ENCODE results near the gene RBFOX1.

The RBFOX1 gene

GRCh38 chr16:7363422-7364417 lies 31.1 kb downstream of the RBFOX1 start:
- H3K27me3 Mint-ChIP-seq: no peaks in the 10 kb centered on the region
- H3K27ac Mint-ChIP-seq (ENCODE audit: low read depth): no peak overlapping the region
- no peaks in the 10 kb centered on the region for H3K4me1 Mint-ChIP-seq
- no peak overlapping the region for H3K4me3 Mint-ChIP-seq
- no peak for DNase-seq (ENCODE audit: low spot score in 2 of 2)
- H3K36me3 Mint-ChIP-seq (ENCODE audit: insufficient read depth): peaks cover 1% of the 10 kb centered on the region
- no peak for ATAC-seq (replicated peaks; ENCODE audit: extremely low read depth, poor library complexity, severe bottlenecking)
- no peaks in the 10 kb centered on the region for H3K9me3 Mint-ChIP-seq

GRCh38 chr16:7366041-7366440 lies 33.4 kb downstream of the RBFOX1 start:
- DNase-seq (ENCODE audit: low spot score in 2 of 2) (no peak), ATAC-seq (replicated peaks; ENCODE audit: extremely low read depth, poor library complexity, severe bottlenecking) (no peak)
- Mint-ChIP-seq H3K27me3 (no peaks in the 10 kb centered on the region), H3K4me1 (no peaks in the 10 kb centered on the region), H3K4me3 (no peak overlapping the region), H3K36me3 (ENCODE audit: insufficient read depth) (peaks cover 1% of the 10 kb centered on the region), H3K27ac (ENCODE audit: low read depth) (no peak overlapping the region), H3K9me3 (peaks cover 9% of the 10 kb centered on the region)

- peaks cover 14% of the 10 kb centered on the region for H3K9me3 Mint-ChIP-seq
- DNase-seq (ENCODE audit: low spot score in 2 of 2): no peak
- H3K27ac Mint-ChIP-seq (ENCODE audit: low read depth): no peak overlapping the region
- no peaks in the 10 kb centered on the region for H3K27me3 Mint-ChIP-seq
- H3K36me3 Mint-ChIP-seq (ENCODE audit: insufficient read depth): peaks cover 1% of the 10 kb centered on the region
- no peak for ATAC-seq (replicated peaks; ENCODE audit: extremely low read depth, poor library complexity, severe bottlenecking)
- no peaks in the 10 kb centered on the region for H3K4me1 Mint-ChIP-seq
- H3K4me3 Mint-ChIP-seq: no peak overlapping the region
Observed at GRCh38 chr16:7366993-7367880, 34.6 kb downstream of the RBFOX1 start.

GRCh38 chr16:7369204-7369603 lies 36.6 kb downstream of the RBFOX1 start:
- peaks cover 17% of the 10 kb centered on the region for H3K9me3 Mint-ChIP-seq
- no peak overlapping the region for H3K27ac Mint-ChIP-seq (ENCODE audit: low read depth)
- no peaks in the 10 kb centered on the region for H3K36me3 Mint-ChIP-seq (ENCODE audit: insufficient read depth)
- no peak for ATAC-seq (replicated peaks; ENCODE audit: extremely low read depth, poor library complexity, severe bottlenecking)
- H3K4me3 Mint-ChIP-seq: no peak overlapping the region
- no peaks in the 10 kb centered on the region for H3K4me1 Mint-ChIP-seq
- no peaks in the 10 kb centered on the region for H3K27me3 Mint-ChIP-seq
- DNase-seq (ENCODE audit: low spot score in 2 of 2): no peak

- no peak for ATAC-seq (replicated peaks; ENCODE audit: extremely low read depth, poor library complexity, severe bottlenecking)
- H3K4me3 Mint-ChIP-seq: no peak overlapping the region
Observed at GRCh38 chr16:7372095-7372494, 39.5 kb downstream of the RBFOX1 start.

DNA sequence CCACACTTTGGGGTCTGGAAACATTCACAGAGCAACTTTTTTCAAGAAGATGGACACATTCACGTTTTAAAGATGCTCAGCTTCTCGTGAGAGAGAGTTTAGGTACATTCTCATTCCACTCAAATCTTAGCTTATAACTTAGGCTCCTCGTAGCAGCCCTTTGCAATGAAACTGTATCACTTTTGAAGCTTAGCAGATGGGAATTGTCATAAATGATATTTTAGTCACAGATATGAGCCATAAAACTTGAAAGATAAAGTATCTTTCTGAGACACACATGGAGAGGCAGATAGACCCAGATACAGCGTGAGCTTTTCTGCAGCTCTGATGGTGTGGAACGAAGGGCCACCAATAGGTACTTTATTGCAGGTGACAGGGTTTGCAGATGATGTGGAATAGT lies 41.1 kb downstream of the RBFOX1 start:
- Mint-ChIP-seq H3K27ac (ENCODE audit: low read depth) (no peak overlapping the region), H3K36me3 (ENCODE audit: insufficient read depth) (no peaks in the 10 kb centered on the region), H3K4me3 (no peak overlapping the region), H3K9me3 (peaks cover 28% of the 10 kb centered on the region), H3K4me1 (no peaks in the 10 kb centered on the region), H3K27me3 (no peaks in the 10 kb centered on the region)
- no peak for DNase-seq (ENCODE audit: low spot score in 2 of 2)
- ATAC-seq (replicated peaks; ENCODE audit: extremely low read depth, poor library complexity, severe bottlenecking): no peak

More at GRCh38 chr16:7372095-7372494, 39.5 kb downstream of the RBFOX1 start:
- Mint-ChIP-seq H3K27me3 (no peaks in the 10 kb centered on the region), H3K4me1 (no peaks in the 10 kb centered on the region), H3K36me3 (ENCODE audit: insufficient read depth) (no peaks in the 10 kb centered on the region), H3K27ac (ENCODE audit: low read depth) (no peak overlapping the region), H3K9me3 (peaks cover 20% of the 10 kb centered on the region)
- no peak for DNase-seq (ENCODE audit: low spot score in 2 of 2)

- no peak for DNase-seq (ENCODE audit: low spot score in 2 of 2)
- H3K36me3 Mint-ChIP-seq (ENCODE audit: insufficient read depth): no peaks in the 10 kb centered on the region
- ATAC-seq (replicated peaks; ENCODE audit: extremely low read depth, poor library complexity, severe bottlenecking): no peak
- no peaks in the 10 kb centered on the region for H3K4me1 Mint-ChIP-seq
- peaks cover 28% of the 10 kb centered on the region for H3K9me3 Mint-ChIP-seq
- no peak overlapping the region for H3K4me3 Mint-ChIP-seq
- H3K27me3 Mint-ChIP-seq: no peaks in the 10 kb centered on the region
- no peak overlapping the region for H3K27ac Mint-ChIP-seq (ENCODE audit: low read depth)
Observed at GRCh38 chr16:7374614-7375174, 42.0 kb downstream of the RBFOX1 start.

DNA sequence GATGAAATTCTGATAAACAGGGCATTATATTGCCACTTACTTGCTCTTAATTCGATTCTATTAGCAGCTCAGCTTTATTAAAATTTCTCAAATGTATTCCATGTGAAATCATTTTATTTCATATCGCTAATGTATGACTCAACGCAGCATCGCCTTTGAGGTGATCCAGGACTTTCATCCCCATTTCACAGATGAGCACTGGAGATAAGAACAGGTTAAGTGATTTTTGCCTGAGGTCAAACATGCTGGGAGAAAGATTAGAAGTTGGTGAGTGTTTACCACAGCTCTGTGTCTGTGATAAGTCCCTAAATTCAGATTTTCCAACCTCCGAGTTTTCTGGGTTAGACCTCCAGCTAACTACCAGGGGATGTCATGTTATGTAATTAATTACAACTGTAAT lies 43.6 kb downstream of the RBFOX1 start:
- H3K27me3 Mint-ChIP-seq: no peaks in the 10 kb centered on the region
- H3K36me3 Mint-ChIP-seq (ENCODE audit: insufficient read depth): no peaks in the 10 kb centered on the region
- H3K4me1 Mint-ChIP-seq: no peaks in the 10 kb centered on the region
- ATAC-seq (replicated peaks; ENCODE audit: extremely low read depth, poor library complexity, severe bottlenecking) (no peak), DNase-seq (ENCODE audit: low spot score in 2 of 2) (no peak)
- no peak overlapping the region for H3K4me3 Mint-ChIP-seq
- H3K9me3 Mint-ChIP-seq: peaks cover 17% of the 10 kb centered on the region
- H3K27ac Mint-ChIP-seq (ENCODE audit: low read depth): no peak overlapping the region

GRCh38 chr16:7377231-7377630 lies 44.6 kb downstream of the RBFOX1 start:
- no peak overlapping the region for H3K4me3 Mint-ChIP-seq
- peaks cover 15% of the 10 kb centered on the region for H3K9me3 Mint-ChIP-seq
- no peak for DNase-seq (ENCODE audit: low spot score in 2 of 2)
- no peak overlapping the region for H3K27ac Mint-ChIP-seq (ENCODE audit: low read depth)
- H3K36me3 Mint-ChIP-seq (ENCODE audit: insufficient read depth): no peaks in the 10 kb centered on the region
- H3K4me1 Mint-ChIP-seq: no peaks in the 10 kb centered on the region
- no peaks in the 10 kb centered on the region for H3K27me3 Mint-ChIP-seq
- no peak for ATAC-seq (replicated peaks; ENCODE audit: extremely low read depth, poor library complexity, severe bottlenecking)

DNA sequence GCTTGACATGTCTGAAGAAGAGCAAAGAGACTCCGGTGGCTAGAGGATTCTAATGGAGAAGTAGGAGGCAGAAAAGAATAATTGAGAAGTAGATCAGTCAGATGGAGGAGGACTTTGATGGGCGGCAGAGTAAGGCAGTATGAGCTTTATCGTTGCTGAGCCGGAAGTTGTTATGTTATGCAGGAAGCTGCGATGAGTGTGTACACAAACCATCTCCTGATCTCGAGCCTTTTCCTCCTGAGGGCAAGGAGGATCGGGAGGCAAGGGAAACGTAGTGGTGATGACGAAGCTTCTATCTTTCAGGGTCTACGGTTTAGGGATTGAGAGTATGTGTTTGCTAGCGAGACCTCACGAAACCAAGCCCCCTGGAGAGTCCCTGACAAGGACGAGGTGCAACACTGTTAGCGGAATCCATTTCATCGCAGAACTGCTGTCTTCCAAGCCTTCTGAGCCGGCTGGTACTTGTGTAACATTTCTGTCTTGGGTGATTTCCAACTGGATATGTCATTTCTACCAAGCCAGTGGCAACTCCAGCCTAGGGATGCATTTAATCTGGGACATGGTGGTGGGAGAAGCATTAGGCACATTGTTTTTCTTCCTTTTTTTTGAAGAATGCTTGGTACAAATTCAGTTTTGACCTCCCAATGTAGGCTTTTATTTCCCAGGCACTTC lies 45.5 kb downstream of the RBFOX1 start:
- ATAC-seq (replicated peaks; ENCODE audit: extremely low read depth, poor library complexity, severe bottlenecking) (no peak), DNase-seq (ENCODE audit: low spot score in 2 of 2) (no peak)
- H3K4me3 Mint-ChIP-seq: no peak overlapping the region
- H3K27me3 Mint-ChIP-seq: no peaks in the 10 kb centered on the region
- no peak overlapping the region for H3K27ac Mint-ChIP-seq (ENCODE audit: low read depth)
- no peaks in the 10 kb centered on the region for H3K36me3 Mint-ChIP-seq (ENCODE audit: insufficient read depth)
- no peaks in the 10 kb centered on the region for H3K4me1 Mint-ChIP-seq
- H3K9me3 Mint-ChIP-seq: peaks cover 11% of the 10 kb centered on the region

DNA sequence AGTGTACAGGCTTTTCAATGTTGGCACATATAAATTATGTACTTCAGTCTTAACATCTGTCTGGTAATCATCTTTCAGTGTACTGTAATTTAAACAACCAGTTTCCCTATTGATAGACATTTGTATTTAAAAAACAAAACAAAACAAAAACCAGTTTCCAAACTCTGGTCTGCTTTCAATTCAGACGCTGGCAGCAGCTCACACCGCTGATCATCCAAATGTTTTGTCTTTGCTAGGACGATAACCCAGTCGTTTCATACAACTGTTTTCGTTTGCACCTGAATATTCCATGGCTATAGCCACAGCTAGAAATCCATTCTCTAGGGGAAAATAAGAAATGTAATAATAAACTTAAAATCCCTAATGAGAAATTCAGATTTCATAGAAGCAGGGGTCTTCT lies 47.8 kb downstream of the RBFOX1 start:
- H3K36me3 Mint-ChIP-seq (ENCODE audit: insufficient read depth): no peaks in the 10 kb centered on the region
- H3K4me1 Mint-ChIP-seq: no peaks in the 10 kb centered on the region
- no peaks in the 10 kb centered on the region for H3K27me3 Mint-ChIP-seq
- H3K27ac Mint-ChIP-seq (ENCODE audit: low read depth): no peak overlapping the region
- no peak for ATAC-seq (replicated peaks; ENCODE audit: extremely low read depth, poor library complexity, severe bottlenecking)
- peaks cover 22% of the 10 kb centered on the region for H3K9me3 Mint-ChIP-seq
- no peak overlapping the region for H3K4me3 Mint-ChIP-seq
- no peak for DNase-seq (ENCODE audit: low spot score in 2 of 2)

- Mint-ChIP-seq H3K9me3 (peaks cover 23% of the 10 kb centered on the region), H3K27ac (ENCODE audit: low read depth) (no peak overlapping the region), H3K36me3 (ENCODE audit: insufficient read depth) (no peaks in the 10 kb centered on the region)
Observed at GRCh38 chr16:7380911-7381310, 48.3 kb downstream of the RBFOX1 start.

More at GRCh38 chr16:7380911-7381310, 48.3 kb downstream of the RBFOX1 start:
- no peak overlapping the region for H3K4me3 Mint-ChIP-seq
- H3K27me3 Mint-ChIP-seq: no peaks in the 10 kb centered on the region
- ATAC-seq (replicated peaks; ENCODE audit: extremely low read depth, poor library complexity, severe bottlenecking) (no peak), DNase-seq (ENCODE audit: low spot score in 2 of 2) (no peak)
- H3K4me1 Mint-ChIP-seq: no peaks in the 10 kb centered on the region
